NCI-H510A (cell line): ENCODE data around the gene ANK2.
"Not testable (repeated sequence)": the region's sequence is repeated elsewhere in the genome, so short reads cannot be mapped to it uniquely, and the experiment has no call there.

Source experiments
- DNase-seq: peaks from one replicate; lab custom pipeline; 2025; lab: John Stamatoyannopoulos, UW

The ANK2 gene

GRCh38 chr4:113052379-113052951 is 3.0 kb downstream of the ANK2 start:
- peak; percentile 17 for DNase-seq

- no peak for DNase-seq
Measured at GRCh38 chr4:113053883-113054282, 4.4 kb downstream of the ANK2 start.

- DNase-seq: no peak
Measured at GRCh38 chr4:113056318-113056717, 6.9 kb downstream of the ANK2 start.

- DNase-seq: no peak
Measured at GRCh38 chr4:113057891-113058290, 8.4 kb downstream of the ANK2 start.

- DNase-seq: no peak
Measured at GRCh38 chr4:113059449-113060182, 10.2 kb downstream of the ANK2 start.

GRCh38 chr4:113060853-113061252 is 11.4 kb downstream of the ANK2 start:
- DNase-seq: no peak

- DNase-seq: peak; percentile 79
Measured at GRCh38 chr4:113064244-113064643, 14.8 kb downstream of the ANK2 start.

- DNase-seq: no peak
Measured at GRCh38 chr4:113065629-113066028, 16.2 kb downstream of the ANK2 start.

GRCh38 chr4:113068771-113069170 is 19.3 kb downstream of the ANK2 start:
- not testable (repeated sequence) for DNase-seq

GRCh38 chr4:113069212-113069892 is 19.9 kb downstream of the ANK2 start:
- DNase-seq: no peak

- DNase-seq: no peak
Measured at GRCh38 chr4:113070755-113071154, 21.3 kb downstream of the ANK2 start.

- no peak for DNase-seq
Measured at GRCh38 chr4:113071274-113071673, 21.8 kb downstream of the ANK2 start.

- DNase-seq: no peak
Measured at GRCh38 chr4:113071805-113072204, 22.4 kb downstream of the ANK2 start.

- no peak for DNase-seq
Measured at GRCh38 chr4:113073451-113074005, 24.1 kb downstream of the ANK2 start.

GRCh38 chr4:113077575-113077974 is 28.1 kb downstream of the ANK2 start:
- DNase-seq: peak; percentile 5

GRCh38 chr4:113078066-113078465 is 28.6 kb downstream of the ANK2 start:
- peak; percentile 29 for DNase-seq

- no peak for DNase-seq
Measured at GRCh38 chr4:113080050-113080449, 30.6 kb downstream of the ANK2 start.

- no peak for DNase-seq
Measured at GRCh38 chr4:113080624-113081023, 31.2 kb downstream of the ANK2 start.

- DNase-seq: no peak
Measured at GRCh38 chr4:113083346-113083745, 33.9 kb downstream of the ANK2 start.

- DNase-seq: no peak
Measured at GRCh38 chr4:113086172-113086695, 36.8 kb downstream of the ANK2 start.

- DNase-seq: no peak
Measured at GRCh38 chr4:113088050-113088449, 38.6 kb downstream of the ANK2 start.

- DNase-seq: no peak
Measured at GRCh38 chr4:113090954-113091353, 41.5 kb downstream of the ANK2 start.

- no peak for DNase-seq
Measured at GRCh38 chr4:113094331-113094730, 44.9 kb downstream of the ANK2 start.
